Endothelial cell (in vitro differentiated cells): ENCODE measurements around the gene PKD2. TPM values are rescaled to one million over a fixed set of nuclear protein-coding genes. Genes with fewer than 3 reads are reported as not detected.

Source experiments
- DNase-seq: peaks from one replicate; pipeline ENCODE4 v3.0.0; 2021; ENCODE audit warnings: low spot score
- H3K27ac Mint-ChIP-seq: one replicate; pipeline ENCODE4 v1.8.0; 2021; ENCODE audit warnings: mixed read lengths, inconsistent platforms; ENCODE audit not compliant: unreplicated experiment
- H3K27me3 Mint-ChIP-seq: one replicate; pipeline ENCODE4 v1.8.0; 2021; ENCODE audit warnings: mild to moderate bottlenecking, moderate library complexity, mixed read lengths, inconsistent platforms; ENCODE audit not compliant: unreplicated experiment
- H3K36me3 Mint-ChIP-seq: one replicate; pipeline ENCODE4 v1.8.0; 2021; ENCODE audit warnings: mild to moderate bottlenecking, low read depth, mixed read lengths, inconsistent platforms; ENCODE audit not compliant: unreplicated experiment
- H3K4me1 Mint-ChIP-seq: one replicate; pipeline ENCODE4 v1.8.0; 2021; ENCODE audit warnings: mild to moderate bottlenecking, mixed read lengths, inconsistent platforms; ENCODE audit not compliant: unreplicated experiment
- H3K4me3 Mint-ChIP-seq: one replicate; pipeline ENCODE4 v1.8.0; 2021; ENCODE audit warnings: mild to moderate bottlenecking, mixed read lengths, inconsistent platforms; ENCODE audit not compliant: unreplicated experiment
- H3K9me3 Mint-ChIP-seq: one replicate; pipeline ENCODE4 v1.8.0; 2021; ENCODE audit warnings: mixed read lengths, inconsistent platforms; ENCODE audit not compliant: unreplicated experiment
- CTCF ChIP-seq: fragments of 200-600 bp; sonication (generic); IDR thresholded peaks from one replicate; pipeline ENCODE4 v1.5.0; 2021; ENCODE audit warnings: antibody characterized with exemption; ENCODE audit not compliant: unreplicated experiment
- total RNA-seq: library from RNA; stranded (reverse); fragmentation: NEBNext Ultra II Directional; extraction: Animal tissue kit (Norgen Biotek cat#: 25700); gene quantifications from one replicate; pipeline ENCODE4 v1.2.1, GENCODE V29; 2021; ENCODE audit not compliant: unreplicated experiment

The PKD2 gene
- total RNA-seq, 1 donor from 2014 or later, result 31.1 TPM

DNA sequence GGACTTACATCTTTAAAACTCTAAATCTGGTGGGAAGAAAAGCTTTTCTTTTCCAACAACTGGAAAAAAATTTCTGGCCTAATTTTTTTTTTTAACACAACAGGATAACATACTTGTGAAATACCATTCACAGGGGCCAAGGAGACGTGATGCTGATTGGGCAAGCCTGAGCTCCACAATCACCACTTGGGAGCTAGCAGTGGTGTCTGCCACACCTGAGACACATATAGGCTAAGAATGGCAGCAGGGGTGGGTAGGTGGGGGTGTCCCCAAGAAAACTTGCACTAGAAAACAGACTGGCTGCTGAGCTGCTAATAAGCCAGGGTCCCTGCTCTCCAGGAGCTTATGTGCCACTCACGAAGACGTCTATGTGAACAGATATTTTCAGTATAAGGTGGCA, 5.6 kb upstream of the PKD2 start:
- TF ChIP-seq CTCF, result no peak
- Mint-ChIP-seq H3K9me3 (no peaks in the 10 kb centered on the region), H3K4me1 (peaks cover 5% of the 10 kb centered on the region), H3K36me3 (peaks cover 6% of the 10 kb centered on the region), H3K4me3 (no peak overlapping the region), H3K27me3 (peaks cover 5% of the 10 kb centered on the region), H3K27ac (no peak overlapping the region)
- no peak for DNase-seq

- Mint-ChIP-seq H3K9me3 (no peaks in the 10 kb centered on the region), H3K27me3 (peaks cover 7% of the 10 kb centered on the region), H3K27ac (no peak overlapping the region), H3K36me3 (peaks cover 8% of the 10 kb centered on the region), H3K4me3 (no peak overlapping the region), H3K4me1 (peaks cover 8% of the 10 kb centered on the region)
- no peak for TF ChIP-seq CTCF
- DNase-seq, result no peak
Observed at GRCh38 chr4:88002786-88003185, 4.6 kb upstream of the PKD2 start.

DNA sequence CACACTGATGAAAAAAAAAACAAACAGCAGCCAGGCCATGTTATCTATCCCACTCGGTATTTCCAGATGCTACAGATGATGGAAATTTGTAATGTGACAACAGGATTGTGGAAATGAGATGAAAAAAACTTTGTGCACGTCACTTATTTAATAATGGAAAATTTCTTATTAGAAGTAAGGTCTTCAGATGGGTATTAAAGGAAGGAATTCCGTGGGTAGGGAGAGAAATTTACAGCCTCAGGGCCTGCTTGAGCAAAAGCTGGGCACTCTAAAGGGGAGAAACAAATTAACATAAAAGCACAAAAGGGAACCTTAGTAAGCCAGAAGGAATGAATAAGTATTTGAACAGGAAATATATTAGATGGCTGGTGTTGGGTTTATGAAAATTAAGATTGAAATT, 4.2 kb upstream of the PKD2 start:
- no peak for TF ChIP-seq CTCF
- no peak for DNase-seq
- no peak overlapping the region for H3K4me3 Mint-ChIP-seq
- H3K27ac Mint-ChIP-seq, result no peak overlapping the region
- peaks cover 8% of the 10 kb centered on the region for H3K36me3 Mint-ChIP-seq
- no peaks in the 10 kb centered on the region for H3K9me3 Mint-ChIP-seq
- peaks cover 9% of the 10 kb centered on the region for H3K4me1 Mint-ChIP-seq
- H3K27me3 Mint-ChIP-seq, result peaks cover 7% of the 10 kb centered on the region

- Mint-ChIP-seq H3K27ac (no peak overlapping the region), H3K4me1 (peaks cover 18% of the 10 kb centered on the region), H3K36me3 (peaks cover 13% of the 10 kb centered on the region), H3K4me3 (no peak overlapping the region), H3K9me3 (no peaks in the 10 kb centered on the region), H3K27me3 (peaks cover 9% of the 10 kb centered on the region)
- no peak for DNase-seq
- TF ChIP-seq CTCF, result no peak
Observed at GRCh38 chr4:88005076-88005475, 2.4 kb upstream of the PKD2 start.

- no peak for TF ChIP-seq CTCF
- peaks cover 13% of the 10 kb centered on the region for H3K36me3 Mint-ChIP-seq
- peaks cover 25% of the 10 kb centered on the region for H3K4me1 Mint-ChIP-seq
- H3K27ac Mint-ChIP-seq, result no peak overlapping the region
- H3K27me3 Mint-ChIP-seq, result peaks cover 9% of the 10 kb centered on the region
- peak overlapping the region; percentile 96 for H3K4me3 Mint-ChIP-seq
- H3K9me3 Mint-ChIP-seq, result no peaks in the 10 kb centered on the region
- DNase-seq, result no peak
Observed at GRCh38 chr4:88005946-88006345, 1.5 kb upstream of the PKD2 start.
